ENCODE results near the gene CEL. TPM values are rescaled to one million over a fixed set of nuclear protein-coding genes. Genes with fewer than 3 reads are reported as not detected.
"Not testable (repeated sequence)": the region's sequence is repeated elsewhere in the genome, so short reads cannot be mapped to it uniquely, and the experiment has no call there.

The CEL gene
- total and polyA plus RNA-seq, 2 experiments from 2014 or later: 0.27 to 2.3 TPM

DNA sequence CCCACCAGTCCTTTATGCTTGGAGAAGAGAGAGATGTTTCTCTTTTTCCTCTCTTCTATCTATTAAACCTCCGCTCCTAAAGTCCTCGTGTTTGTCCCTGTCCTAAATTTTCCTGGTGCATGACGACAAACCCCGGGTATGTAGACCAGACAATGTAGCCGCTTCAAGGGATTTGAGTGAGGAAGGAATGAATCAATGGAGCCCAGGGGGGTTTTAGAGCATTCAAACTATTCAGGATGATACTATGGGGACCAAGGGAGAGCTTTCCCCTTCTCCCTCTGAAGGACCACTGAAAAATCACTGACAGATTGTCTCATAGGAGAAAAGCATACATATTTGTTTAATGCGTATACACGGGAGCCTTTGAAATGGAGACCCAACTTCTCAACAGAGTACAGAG, 18.4 kb downstream of the CEL start (continued):
- TF ChIP-seq, protein P1, sequence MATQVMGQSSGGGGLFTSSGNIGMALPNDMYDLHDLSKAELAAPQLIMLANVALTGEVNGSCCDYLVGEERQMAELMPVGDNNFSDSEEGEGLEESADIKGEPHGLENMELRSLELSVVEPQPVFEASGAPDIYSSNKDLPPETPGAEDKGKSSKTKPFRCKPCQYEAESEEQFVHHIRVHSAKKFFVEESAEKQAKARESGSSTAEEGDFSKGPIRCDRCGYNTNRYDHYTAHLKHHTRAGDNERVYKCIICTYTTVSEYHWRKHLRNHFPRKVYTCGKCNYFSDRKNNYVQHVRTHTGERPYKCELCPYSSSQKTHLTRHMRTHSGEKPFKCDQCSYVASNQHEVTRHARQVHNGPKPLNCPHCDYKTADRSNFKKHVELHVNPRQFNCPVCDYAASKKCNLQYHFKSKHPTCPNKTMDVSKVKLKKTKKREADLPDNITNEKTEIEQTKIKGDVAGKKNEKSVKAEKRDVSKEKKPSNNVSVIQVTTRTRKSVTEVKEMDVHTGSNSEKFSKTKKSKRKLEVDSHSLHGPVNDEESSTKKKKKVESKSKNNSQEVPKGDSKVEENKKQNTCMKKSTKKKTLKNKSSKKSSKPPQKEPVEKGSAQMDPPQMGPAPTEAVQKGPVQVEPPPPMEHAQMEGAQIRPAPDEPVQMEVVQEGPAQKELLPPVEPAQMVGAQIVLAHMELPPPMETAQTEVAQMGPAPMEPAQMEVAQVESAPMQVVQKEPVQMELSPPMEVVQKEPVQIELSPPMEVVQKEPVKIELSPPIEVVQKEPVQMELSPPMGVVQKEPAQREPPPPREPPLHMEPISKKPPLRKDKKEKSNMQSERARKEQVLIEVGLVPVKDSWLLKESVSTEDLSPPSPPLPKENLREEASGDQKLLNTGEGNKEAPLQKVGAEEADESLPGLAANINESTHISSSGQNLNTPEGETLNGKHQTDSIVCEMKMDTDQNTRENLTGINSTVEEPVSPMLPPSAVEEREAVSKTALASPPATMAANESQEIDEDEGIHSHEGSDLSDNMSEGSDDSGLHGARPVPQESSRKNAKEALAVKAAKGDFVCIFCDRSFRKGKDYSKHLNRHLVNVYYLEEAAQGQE (IDR thresholded peaks at IDR 0.05; ENCODE audit: unreplicated experiment): no peak
- TF ChIP-seq ZNF331 (CRISPR knock-in tag; IDR thresholded peaks at IDR 0.05; ENCODE audit: low read depth): no peak

DNA sequence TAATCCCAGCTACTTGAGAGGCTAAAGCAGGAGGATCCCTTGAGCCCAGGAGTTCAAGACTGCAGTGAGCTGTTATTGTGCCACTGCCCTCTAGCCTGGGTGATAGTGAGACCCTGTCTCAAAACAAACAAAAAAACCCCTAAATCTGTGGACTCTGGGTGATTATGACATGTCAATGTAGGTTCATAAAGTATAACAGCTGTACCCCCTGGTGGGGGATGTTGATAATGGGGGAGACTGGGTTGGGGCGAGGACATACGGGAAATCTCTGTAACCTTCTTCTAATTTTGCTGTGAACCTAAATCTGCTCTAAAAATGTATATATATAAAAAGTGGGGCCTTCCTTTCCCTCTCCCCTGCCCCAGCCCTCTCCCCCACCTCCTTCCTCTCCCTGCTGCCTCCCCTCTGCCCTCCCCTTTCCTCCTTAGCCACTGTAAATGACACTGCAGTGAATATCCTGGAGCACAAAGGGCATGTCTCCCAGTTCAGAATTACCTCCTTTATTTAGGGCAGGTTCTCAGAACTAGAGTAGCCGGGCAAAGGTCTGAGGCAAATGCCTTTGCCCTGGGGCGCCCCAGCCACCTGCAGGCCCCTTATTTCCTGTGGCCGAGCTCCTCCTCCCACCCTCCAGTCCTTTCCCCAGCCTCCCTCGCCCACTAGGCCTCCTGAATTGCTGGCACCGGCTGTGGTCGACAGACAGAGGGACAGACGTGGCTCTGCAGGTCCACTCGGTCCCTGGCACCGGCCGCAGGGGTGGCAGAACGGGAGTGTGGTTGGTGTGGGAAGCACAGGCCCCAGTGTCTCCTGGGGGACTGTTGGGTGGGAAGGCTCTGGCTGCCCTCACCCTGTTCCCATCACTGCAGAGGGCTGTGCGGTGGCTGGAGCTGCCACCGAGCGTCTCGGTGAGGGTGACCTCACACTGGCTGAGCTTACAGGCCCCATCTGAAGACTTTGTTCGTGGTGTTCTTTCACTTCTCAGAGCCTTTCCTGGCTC, 19.3 kb downstream of the CEL start:
- H2AFZ ChIP-seq; H4K20me1 ChIP-seq (replicated peaks; ENCODE audit: insufficient read depth); H3K27me3 ChIP-seq (ENCODE audit: insufficient read depth); H3K4me3 ChIP-seq; DNase-seq (ENCODE audit: low spot score); H3K4me3 Mint-ChIP-seq; H3K79me2 ChIP-seq (replicated peaks; ENCODE audit: insufficient read depth); H3K9me3 Mint-ChIP-seq; H3K27ac ChIP-seq (ENCODE audit: low read depth); H3K36me3 Mint-ChIP-seq (ENCODE audit: low read depth); H3K4me2 ChIP-seq; H3K27ac Mint-ChIP-seq; H3K36me3 ChIP-seq (ENCODE audit: insufficient read depth); H3K4me1 ChIP-seq (ENCODE audit: insufficient read depth); H3K27me3 Mint-ChIP-seq (ENCODE audit: insufficient read depth, low read depth, poor library complexity); H3F3A ChIP-seq (replicated peaks; ENCODE audit: low read depth); H3K4me1 Mint-ChIP-seq; H3K9me2 ChIP-seq (ENCODE audit: insufficient read depth): not testable (repeated sequence)
- ATAC-seq: peak; percentile 55

DNA sequence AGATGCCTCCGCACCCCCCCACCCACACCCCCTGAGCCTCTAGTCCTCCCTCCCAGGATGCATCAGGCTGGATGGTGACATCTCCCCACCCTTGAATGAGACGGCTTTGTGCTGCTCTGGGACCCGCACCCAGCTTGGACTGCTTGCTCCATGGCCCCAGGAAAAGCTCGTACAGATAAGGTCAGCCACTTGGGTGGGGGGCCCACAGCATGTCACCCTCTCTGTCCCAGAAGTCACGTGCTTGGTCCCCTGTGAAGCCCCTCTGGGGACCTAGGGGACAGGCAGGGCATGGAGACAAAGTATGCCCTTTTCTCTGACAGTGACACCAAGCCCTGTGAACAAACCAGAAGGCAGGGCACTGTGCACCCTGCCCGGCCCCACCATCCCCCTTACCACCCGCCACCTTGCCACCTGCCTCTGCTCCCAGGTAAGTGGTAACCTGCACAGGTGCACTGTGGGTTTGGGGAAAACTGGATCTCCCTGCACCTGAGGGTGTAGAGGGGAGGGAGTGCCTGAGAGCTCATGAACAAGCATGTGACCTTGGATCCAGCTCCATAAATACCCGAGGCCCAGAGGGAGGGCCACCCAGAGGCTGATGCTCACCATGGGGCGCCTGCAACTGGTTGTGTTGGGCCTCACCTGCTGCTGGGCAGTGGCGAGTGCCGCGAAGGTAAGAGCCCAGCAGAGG, 20.3 kb downstream of the CEL start:
- not testable (repeated sequence) for H3K27me3 ChIP-seq (ENCODE audit: insufficient read depth); H3K9me2 ChIP-seq (ENCODE audit: insufficient read depth); H2AFZ ChIP-seq; DNase-seq (ENCODE audit: low spot score); H3F3A ChIP-seq (replicated peaks; ENCODE audit: low read depth); H3K4me3 ChIP-seq; H3K27me3 Mint-ChIP-seq (ENCODE audit: insufficient read depth, low read depth, poor library complexity); H3K79me2 ChIP-seq (replicated peaks; ENCODE audit: insufficient read depth); H3K27ac Mint-ChIP-seq; H3K36me3 Mint-ChIP-seq (ENCODE audit: low read depth); H3K27ac ChIP-seq (ENCODE audit: low read depth); H3K36me3 ChIP-seq (ENCODE audit: insufficient read depth); H3K4me1 Mint-ChIP-seq; H3K4me3 Mint-ChIP-seq; H4K20me1 ChIP-seq (replicated peaks; ENCODE audit: insufficient read depth); H3K4me1 ChIP-seq (ENCODE audit: insufficient read depth); H3K9me3 Mint-ChIP-seq; H3K4me2 ChIP-seq
- ATAC-seq: 0 out of 3 replicates have a peak, but pooled peaks have one; percentile 13

DNA sequence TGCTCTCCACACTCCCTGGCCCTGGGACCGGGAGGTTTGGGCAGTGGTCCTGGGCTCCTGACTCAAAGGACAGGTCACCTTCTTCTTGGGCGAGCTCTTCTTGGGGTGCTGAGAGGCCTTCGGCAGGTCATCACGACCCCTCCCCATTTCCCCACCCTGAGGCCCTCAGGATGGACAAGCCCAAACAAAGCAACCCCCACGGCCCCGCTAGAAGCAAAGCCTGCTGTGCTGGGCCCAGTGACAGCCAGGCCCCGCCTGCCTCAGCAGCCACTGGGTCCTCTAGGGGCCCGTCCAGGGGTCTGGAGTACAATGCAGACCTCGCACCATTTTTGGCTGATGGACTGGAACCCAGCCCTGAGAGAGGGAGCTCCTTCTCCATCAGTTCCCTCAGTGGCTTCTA, 21.9 kb downstream of the CEL start:
- DNase-seq (ENCODE audit: low spot score); H3K9me3 Mint-ChIP-seq; H3K27ac Mint-ChIP-seq; H3K27ac ChIP-seq (ENCODE audit: low read depth); H3K4me3 ChIP-seq; H3K36me3 Mint-ChIP-seq (ENCODE audit: low read depth); H3K27me3 Mint-ChIP-seq (ENCODE audit: insufficient read depth, low read depth, poor library complexity); H3K9me2 ChIP-seq (ENCODE audit: insufficient read depth); H3K79me2 ChIP-seq (replicated peaks; ENCODE audit: insufficient read depth); ATAC-seq; H4K20me1 ChIP-seq (replicated peaks; ENCODE audit: insufficient read depth); H3K4me1 ChIP-seq (ENCODE audit: insufficient read depth); H3K4me1 Mint-ChIP-seq; H3K36me3 ChIP-seq (ENCODE audit: insufficient read depth); H3K27me3 ChIP-seq (ENCODE audit: insufficient read depth); H3K4me3 Mint-ChIP-seq; H3F3A ChIP-seq (replicated peaks; ENCODE audit: low read depth); H2AFZ ChIP-seq; H3K4me2 ChIP-seq: not testable (repeated sequence)

DNA sequence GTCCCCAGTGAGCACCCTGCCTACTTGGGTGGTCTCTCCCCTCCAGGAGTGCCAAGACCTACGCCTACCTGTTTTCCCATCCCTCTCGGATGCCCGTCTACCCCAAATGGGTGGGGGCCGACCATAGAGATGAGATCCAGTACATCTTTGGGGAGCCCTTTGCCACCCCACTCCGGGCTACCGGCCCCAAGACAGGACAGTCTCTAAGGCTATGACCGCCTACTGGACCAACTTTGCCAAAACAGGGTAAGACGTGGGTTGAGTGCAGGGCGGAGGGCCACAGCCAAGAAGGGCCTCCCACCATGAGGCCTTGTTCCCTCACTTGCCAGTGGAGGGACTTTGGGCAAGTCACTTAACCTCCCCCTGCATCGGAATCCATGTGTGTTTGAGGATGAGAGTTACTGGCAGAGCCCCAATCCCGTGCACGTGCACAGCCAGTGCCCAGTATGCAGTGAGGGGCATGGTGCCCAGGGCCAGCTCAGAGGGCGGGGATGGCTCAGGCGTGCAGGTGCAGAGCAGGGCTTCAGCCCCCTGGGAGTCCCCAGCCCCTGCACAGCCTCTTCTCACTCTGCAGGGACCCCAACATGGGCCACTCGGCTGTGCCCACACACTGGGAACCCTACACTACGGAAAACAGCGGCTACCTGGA, 24.6 kb downstream of the CEL start:
- H3K36me3 ChIP-seq (ENCODE audit: insufficient read depth); H3K9me3 Mint-ChIP-seq; H3K9me2 ChIP-seq (ENCODE audit: insufficient read depth); H3K27ac ChIP-seq (ENCODE audit: low read depth); H3K27ac Mint-ChIP-seq; ATAC-seq; H3K27me3 ChIP-seq (ENCODE audit: insufficient read depth); H3K79me2 ChIP-seq (replicated peaks; ENCODE audit: insufficient read depth); H3K27me3 Mint-ChIP-seq (ENCODE audit: insufficient read depth, low read depth, poor library complexity); H3K4me3 ChIP-seq; H2AFZ ChIP-seq; DNase-seq (ENCODE audit: low spot score); H4K20me1 ChIP-seq (replicated peaks; ENCODE audit: insufficient read depth); H3K4me1 Mint-ChIP-seq; H3K4me2 ChIP-seq; H3K36me3 Mint-ChIP-seq (ENCODE audit: low read depth); H3F3A ChIP-seq (replicated peaks; ENCODE audit: low read depth); H3K4me3 Mint-ChIP-seq; H3K4me1 ChIP-seq (ENCODE audit: insufficient read depth): not testable (repeated sequence)
